Endometrium (tissue), 2 donors: ENCODE measurements around the gene GPATCH2L.

Experiments used
- FAIRE-seq: peaks from 2 replicates; lab custom pipeline; 2012; peaks lifted over from hg19 to GRCh38; lab: Jason Lieb, UNC
- donor health status: control.
- donor health status: control.

The GPATCH2L gene

GRCh38 chr14:76151398-76152332 lies at the start of gene GPATCH2L:
TSS of gene GPATCH2L (plus strand) at chr14:76151922. CDS start at chr14:76154364, 2,442 bp downstream.
- FAIRE-seq = no peak

GRCh38 chr14:76104802-76105355 lies 46.8 kb upstream of the GPATCH2L start:
- FAIRE-seq = no peak

- no peak for FAIRE-seq
These were observed 45.5 kb upstream of the GPATCH2L start for GRCh38 chr14:76106188-76106587.

GRCh38 chr14:76109087-76109880 lies 42.4 kb upstream of the GPATCH2L start:
- no peak for FAIRE-seq

- no peak for FAIRE-seq
These were observed 38.7 kb upstream of the GPATCH2L start for GRCh38 chr14:76112889-76113624.

GRCh38 chr14:76113691-76114090 lies 38.0 kb upstream of the GPATCH2L start:
- FAIRE-seq = no peak

- FAIRE-seq = no peak
These were observed 36.7 kb upstream of the GPATCH2L start for GRCh38 chr14:76115010-76115422.

- no peak for FAIRE-seq
These were observed 33.8 kb upstream of the GPATCH2L start for GRCh38 chr14:76117789-76118484.

- no peak for FAIRE-seq
These were observed 33.1 kb upstream of the GPATCH2L start for GRCh38 chr14:76118594-76118993.

GRCh38 chr14:76121089-76121748 lies 30.5 kb upstream of the GPATCH2L start:
- FAIRE-seq = no peak

GRCh38 chr14:76123426-76124225 lies 28.1 kb upstream of the GPATCH2L start:
- FAIRE-seq = no peak

GRCh38 chr14:76125511-76125910 lies 26.2 kb upstream of the GPATCH2L start:
- FAIRE-seq = no peak

GRCh38 chr14:76126076-76126475 lies 25.6 kb upstream of the GPATCH2L start:
- no peak for FAIRE-seq

- no peak for FAIRE-seq
These were observed 21.7 kb upstream of the GPATCH2L start for GRCh38 chr14:76129851-76130576.

GRCh38 chr14:76131071-76131965 lies 20.4 kb upstream of the GPATCH2L start:
- FAIRE-seq = no peak

GRCh38 chr14:76133103-76133502 lies 18.6 kb upstream of the GPATCH2L start:
- no peak for FAIRE-seq

- no peak for FAIRE-seq
These were observed 17.5 kb upstream of the GPATCH2L start for GRCh38 chr14:76134231-76134630.

GRCh38 chr14:76135722-76136121 lies 16.0 kb upstream of the GPATCH2L start:
- FAIRE-seq = no peak
